Sciatic nerve (tissue), 2 donors: ENCODE data around the gene CLSTN2. TPM values are rescaled to one million over a fixed set of nuclear protein-coding genes. Genes with fewer than 3 reads are reported as not detected.
A peak's percentile ranks its signal among the peaks of the same experiment; 100 is the strongest.

ENCODE experiments used
- ATAC-seq: fragments of 200-7000 bp; cut with Tn5 transposase; one replicate; pipeline ENCODE4 v1.9.1; 2020; ENCODE audit warnings: mild to moderate bottlenecking, moderate library complexity
- DNase-seq: peaks from one replicate; pipeline ENCODE4 v3.0.0-alpha.2; 2020; ENCODE audit warnings: low spot score
- intact Hi-C: fragments of 100-400 bp; cut with DNase I; formaldehyde crosslinking; loops from one replicate; pipeline ENCODE4 v1.14.2; 2022
- total RNA-seq: library from RNA; stranded (reverse); fragmentation: NEBNext Ultra II Directional; extraction: Animal tissue kit (Norgen Biotek cat#: 25700); gene quantifications from one replicate; pipeline ENCODE4 v1.2.1, GENCODE V29; 2021
- donor health status: DM: no; HTN: no; CAD: no.
- donor health status: DM: no; HTN: no; CAD: no.

CLSTN2 gene
- total RNA-seq, 1 donor from 2014 or later, result 5.1 TPM

DNA sequence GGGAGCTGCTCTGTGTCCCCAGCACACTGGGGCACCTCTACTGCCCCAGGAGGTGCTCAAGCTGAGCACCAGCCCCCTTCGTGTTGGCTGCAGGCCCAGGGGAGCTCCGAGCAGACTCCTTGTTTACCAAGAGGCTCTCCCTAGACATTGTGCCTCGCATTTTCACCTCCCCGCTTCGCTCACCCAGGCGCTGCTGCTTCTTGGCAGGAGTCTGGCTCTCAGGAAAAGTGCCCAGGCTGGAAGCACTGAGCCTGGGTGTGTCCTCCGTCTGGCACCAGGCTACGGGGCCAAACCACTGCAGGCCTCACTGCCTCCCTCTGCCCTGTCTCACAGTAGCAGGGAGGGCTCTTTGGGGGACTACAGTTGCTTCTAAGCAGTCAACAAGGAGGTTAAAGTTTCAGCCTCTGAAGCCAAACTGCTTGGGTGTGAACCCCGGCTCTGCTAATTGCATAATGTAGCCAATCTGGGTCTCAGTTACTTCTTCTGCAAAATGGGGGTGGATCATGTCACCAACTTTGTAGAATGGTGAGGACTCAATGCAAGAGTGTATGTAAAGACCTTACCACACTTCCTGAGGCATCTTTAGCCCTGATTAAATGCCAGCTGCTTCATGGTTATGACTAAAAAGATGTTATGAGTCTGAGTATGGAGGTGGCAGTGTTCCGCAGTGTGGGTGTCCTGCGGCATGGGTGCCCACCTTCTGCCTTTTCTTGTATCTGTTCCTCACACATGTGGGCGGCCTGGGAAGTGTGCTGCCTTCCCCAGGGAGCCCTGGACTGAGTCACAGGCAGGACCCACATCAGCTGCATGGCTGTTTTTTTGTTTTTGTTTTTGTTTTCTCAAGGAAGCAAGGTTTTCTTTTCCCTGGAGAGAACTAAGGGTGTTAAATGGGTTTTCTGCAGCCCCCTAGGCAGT is 88.9 kb downstream of the CLSTN2 start:
- peak; percentile 60 for ATAC-seq
- no peak for DNase-seq
- intact Hi-C loops, result no loop called here

DNA sequence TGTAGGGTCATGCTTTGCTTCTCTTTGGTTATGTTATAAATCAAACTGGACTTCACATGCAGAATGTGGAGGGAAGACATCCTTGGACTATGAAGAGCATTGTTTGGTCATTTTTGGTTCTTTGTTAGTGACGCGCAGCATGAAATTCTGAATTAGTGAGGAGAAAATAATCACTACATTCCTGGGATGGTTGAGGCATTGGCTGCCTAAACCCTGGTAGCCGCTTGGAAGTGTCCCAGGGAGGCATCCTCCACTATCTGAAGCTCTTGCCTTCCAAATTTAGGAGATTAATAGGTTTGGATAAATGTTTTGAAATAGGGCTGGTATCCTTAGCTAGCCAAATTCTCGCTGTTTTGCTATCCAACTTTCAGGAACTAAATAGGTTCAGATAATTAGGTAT is 96.2 kb downstream of the CLSTN2 start:
- intact Hi-C loops, result no loop called here
- no peak for ATAC-seq
- DNase-seq, result no peak

DNA sequence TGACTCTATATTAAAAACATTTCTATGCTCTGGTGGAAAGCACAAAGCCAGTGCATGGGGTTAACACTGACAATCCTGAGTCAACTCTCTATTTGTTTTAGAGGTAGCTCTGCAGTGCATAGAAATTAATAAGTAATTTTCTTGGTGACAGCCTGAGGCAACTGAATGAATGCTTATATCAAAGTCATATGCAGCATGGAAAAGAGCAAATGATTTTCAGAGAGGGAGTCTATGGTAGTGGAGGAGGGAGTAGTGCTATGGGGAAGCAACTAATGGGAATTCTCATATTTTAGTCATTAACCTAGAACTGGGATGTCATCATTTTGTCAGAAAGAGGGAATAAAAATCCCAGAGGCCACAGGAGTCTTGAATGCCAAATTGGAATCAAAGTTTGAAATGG is 99.1 kb downstream of the CLSTN2 start:
- ATAC-seq, result no peak
- intact Hi-C loops, result no loop called here
- no peak for DNase-seq

DNA sequence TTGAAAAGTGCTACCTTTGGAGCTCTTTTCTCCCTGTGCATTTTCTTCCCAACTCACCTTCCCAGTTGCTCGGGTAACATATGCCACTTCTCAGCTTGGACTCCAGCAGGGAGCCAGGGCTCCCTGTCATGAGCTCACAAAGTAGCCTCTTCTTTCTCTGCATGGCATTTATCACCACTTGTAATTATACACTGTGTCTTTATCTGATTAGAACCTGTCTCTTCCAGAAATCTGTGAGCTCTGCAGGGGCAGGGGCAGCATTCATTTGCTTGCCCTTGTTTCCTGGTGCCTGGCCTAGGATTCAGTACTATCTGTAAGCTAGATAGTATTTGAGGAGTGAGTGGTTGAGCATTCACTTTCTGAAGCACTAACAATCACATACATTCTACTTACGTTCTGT is 100.9 kb downstream of the CLSTN2 start:
- intact Hi-C loops, result no loop called here
- ATAC-seq (no peak), DNase-seq (no peak)

DNA sequence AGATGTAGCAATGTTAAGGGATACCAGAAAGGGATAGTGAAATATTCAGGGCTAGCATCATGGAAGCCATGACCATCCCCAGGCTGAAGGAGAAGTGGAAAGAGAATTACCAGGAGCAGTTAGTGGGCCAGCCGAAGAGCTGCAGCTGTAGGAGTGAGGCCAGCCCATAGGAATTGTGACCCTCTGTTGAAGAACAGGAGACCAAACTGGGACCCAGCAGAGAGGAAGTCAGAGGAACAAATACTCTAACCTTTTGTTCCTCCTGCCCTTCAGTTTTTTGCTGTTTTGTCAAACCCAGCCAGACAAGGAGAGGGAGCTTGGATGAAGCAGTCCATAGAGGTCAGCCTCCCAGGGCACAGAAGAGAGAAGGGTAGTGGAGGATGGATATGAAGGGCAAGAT is 115.4 kb downstream of the CLSTN2 start:
- intact Hi-C loops, result no loop called here
- ATAC-seq, result no peak
- DNase-seq, result no peak

DNA sequence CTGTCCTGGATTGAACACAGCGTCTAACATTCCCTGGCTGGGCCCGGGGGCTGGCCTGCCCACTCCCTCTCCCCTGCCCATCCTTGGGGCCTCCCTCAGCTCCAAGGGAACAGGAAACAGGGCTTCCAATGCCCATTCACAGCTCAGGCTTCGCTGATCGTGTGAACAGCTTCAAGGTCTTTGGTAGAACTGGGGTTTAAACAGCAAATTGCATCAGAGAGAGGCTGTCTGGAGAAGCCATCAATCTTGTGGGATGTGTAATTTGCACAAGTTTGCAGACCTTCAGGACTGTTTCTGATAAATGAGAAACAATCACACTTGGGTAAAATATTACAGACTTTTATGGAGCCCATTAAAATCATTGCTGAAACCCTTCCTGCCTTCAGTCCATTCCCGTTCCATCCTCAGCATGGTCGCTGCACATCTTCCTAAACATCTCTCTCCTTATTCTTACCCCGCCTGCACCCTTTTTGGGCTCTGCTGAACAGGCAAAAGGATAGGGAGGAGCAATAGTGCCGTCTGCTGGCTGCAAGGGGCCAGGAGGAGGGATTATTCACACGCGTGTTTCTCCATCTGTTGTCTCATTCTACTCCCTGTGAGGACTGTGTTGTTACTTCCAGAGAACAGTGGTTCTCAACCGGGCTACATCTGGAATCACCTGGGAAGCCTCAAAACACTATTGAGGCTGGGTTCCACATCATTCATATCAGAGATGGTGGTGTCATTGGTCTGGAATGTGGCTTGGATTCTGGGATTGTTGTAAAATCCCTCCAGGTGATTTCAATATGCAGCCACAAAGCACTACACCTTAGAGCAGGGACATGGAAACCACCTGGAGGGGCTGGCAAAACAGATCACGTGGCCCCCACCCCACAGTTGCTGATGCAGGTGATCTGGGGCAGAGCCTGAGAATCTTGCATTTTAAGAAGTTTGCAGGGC is 116.3 kb downstream of the CLSTN2 start:
- intact Hi-C loops, result no loop called here
- DNase-seq (no peak), ATAC-seq (peak; percentile 20)

DNA sequence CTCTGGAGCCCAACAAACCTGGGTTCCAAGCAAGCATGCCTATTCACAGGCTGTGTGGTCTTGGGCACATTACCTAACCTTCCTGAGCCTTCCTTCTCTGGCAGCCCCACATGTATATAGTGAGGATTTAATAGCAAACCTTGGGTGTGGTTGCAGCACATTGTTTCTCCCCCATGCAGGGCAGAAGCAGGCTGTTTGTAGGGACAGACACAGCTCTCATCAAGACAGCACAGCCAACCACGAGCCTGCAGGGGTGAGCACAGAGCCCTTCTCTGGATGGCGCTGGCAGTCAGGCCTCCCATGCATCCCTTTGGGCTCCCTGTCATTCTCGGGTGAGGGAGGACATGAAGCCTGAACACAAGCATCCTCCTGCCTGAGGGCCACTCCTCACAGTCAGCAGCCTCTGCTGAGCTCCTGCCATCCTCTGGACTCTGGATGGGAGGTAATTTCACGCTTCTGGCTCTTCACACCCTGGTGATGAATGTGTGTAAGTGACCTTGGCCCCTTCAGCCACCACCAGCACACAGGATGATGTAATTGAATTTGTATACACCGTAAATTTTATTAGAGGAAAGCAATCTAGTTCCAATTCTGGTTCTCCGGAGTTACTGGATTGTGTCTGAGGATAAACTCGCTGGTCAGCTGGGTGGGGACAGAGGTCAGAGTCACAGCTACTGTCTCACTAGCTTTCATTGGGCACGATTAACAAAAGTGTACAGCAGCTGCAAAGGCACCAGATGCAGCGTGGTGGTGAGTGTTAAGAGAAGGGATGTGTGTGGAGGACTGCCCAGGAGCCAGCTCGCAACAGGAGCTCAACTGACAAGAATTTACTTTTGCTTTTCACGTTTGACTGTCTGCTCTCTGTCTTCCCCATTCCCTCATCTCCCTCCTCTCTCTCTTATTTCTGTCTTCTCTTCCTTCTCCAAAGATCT is 118.1 kb downstream of the CLSTN2 start:
- ATAC-seq (peak; percentile 26), DNase-seq (no peak)
- intact Hi-C loops, result no loop called here

DNA sequence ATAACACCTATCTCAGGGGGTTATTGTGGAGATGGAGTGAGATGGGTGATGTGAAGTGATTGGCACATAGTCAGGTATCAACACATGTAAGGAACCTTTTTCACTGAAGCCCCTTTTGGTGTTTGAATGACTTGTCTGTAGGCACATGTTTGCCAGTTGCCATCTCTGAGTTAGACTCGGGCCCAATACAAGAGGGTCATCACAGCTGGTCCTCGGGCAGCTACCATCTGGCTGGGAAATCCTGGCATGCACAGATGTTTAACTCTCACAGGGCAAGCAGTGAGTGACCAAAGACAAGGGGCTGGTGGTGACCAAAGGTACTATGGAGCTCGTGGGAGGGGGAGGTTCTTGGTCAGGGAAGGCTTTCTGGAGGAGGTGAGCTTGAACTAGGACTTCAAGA is 118.8 kb downstream of the CLSTN2 start:
- DNase-seq (no peak), ATAC-seq (no peak)
- intact Hi-C loops, result no loop called here

DNA sequence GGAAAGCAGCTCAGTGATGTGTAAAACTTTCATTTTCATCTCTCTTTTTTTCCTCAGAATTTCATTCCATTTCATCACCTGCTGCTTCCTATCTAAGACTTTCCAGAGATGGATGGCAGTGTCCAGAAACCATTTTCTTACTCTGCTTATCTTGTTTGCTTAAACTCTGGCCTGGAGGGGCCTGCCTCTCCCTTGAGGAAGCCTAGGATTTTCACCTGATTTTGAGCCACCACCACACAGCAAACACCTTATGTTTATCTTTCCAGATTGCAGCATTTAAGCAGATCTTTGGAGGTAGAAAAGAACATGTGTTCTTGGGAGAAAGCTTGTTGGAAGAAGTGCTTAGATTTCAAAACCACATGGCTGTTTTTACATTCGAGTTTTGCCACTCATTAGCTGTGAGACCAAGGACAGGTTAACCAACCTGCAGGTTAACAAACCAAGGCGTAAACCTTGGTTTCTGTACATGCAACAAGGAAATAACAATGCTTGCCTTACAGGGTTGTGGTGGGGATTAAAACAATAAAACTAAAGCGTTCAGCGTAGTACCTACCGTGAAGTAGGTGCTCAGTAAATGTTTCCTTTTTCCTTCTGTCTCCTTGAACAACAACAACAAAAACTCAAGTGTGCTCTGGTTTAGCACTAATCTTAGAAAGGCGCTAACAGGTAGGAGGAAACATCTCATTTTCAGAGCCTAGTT is 120.3 kb downstream of the CLSTN2 start:
- ATAC-seq (no peak), DNase-seq (no peak)
- intact Hi-C loops, result no loop called here

DNA sequence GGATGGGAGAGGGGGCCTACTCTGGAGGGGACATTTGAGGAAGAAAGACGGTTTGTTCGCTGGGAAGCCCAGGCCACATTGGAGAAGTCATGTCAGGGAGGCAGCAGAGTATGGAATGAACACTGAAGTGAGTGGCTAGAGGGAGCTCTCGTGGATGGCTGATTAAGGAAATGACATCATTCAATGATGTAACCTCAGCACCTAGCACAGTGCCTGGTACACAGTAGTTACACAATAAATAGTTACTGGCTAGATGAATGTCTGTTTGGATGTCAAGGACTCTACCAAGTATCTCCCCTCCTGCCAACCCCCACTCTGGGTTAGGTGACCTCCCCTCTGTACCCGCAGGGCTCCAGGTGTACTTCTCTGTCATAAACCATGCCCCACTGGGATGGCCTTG is 121.1 kb downstream of the CLSTN2 start:
- intact Hi-C loops, result no loop called here
- DNase-seq, result no peak
- ATAC-seq, result no peak

DNA sequence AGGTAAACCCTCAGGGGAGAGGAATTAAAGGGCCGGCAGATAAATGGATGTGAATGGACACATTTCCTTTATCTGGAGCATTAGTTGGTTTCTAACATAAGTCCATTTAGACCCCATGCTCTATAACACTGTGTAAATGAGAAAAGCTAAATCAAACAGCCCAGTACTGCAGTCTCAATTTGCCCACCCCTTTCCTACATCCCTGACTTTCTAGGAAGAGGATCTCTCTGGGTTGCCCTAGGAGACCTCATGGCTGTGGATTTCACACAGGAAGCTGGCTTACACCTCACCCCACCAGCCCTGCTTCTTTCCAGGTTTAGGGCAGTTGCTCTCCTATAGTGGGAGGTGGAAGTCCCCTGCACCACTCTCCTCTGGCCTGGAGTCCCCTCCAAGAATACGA is 126.2 kb downstream of the CLSTN2 start:
- ATAC-seq (no peak), DNase-seq (no peak)
- intact Hi-C loops, result no loop called here

DNA sequence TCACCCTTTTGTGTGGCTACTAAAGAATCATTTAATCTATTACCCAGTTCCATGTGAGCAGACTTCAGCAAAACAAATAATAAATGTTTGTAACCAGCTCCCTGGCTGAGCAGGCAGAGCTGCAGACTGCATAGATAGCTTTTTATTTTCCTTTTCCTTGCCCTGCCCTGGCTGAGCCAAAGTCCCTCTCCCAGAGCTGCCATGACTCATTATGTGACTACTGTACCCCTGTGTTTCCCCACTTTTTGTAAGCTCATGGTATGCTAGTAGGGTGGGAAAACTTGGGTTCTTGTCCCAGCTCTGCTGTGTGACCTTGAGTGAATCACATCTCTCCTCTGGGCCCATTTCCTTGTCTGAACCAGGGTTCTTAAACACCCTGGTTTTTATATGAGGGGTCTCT is 127.5 kb downstream of the CLSTN2 start:
- ATAC-seq (no peak), DNase-seq (no peak)
- intact Hi-C loops, result no loop called here

DNA sequence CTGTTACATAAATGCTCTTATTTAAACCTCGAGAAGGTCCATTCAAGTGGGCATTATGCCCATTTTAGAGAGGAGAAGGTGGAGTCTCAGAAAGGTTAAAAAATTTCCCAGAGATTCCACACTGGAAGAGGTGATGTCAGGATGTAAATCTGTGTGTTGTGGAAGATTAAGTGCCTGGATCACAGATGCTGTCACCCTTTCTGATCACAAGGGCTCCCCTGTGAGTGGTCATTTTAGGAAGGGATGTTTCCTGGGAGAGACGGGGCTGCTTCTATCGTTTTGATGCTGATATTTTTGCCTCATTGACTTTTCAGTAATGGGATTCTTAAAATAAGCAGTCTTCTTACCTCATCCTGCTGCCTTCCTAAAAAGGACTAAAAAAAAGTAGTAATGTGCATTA is 132.5 kb downstream of the CLSTN2 start:
- DNase-seq (no peak), ATAC-seq (no peak)
- intact Hi-C loops, result no loop called here

DNA sequence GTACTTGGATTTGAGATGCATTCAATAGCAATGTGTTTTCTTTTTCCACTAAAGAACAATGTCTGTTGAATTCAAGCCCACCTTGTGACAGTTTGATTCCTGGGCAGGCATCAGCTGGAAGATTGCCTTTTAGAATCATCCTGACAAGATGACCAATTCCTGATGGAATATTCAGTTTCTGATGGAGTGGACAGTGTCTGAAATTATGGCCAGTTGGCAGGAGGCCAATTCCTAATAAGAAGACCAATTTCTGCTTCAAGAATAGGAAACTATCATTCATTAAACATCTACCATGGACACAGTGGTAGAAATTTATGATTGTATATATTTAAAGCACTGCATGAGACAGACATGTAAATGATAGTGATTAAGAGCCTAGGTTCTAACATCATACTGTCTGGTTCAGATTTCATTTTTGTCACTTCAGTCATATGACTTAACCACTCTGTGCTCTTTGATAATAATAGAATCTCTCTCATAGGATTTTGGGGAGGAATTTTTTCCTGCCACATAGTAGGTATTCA is 133.6 kb downstream of the CLSTN2 start:
- DNase-seq, result no peak
- no peak for ATAC-seq
- intact Hi-C loops, result no loop called here

DNA sequence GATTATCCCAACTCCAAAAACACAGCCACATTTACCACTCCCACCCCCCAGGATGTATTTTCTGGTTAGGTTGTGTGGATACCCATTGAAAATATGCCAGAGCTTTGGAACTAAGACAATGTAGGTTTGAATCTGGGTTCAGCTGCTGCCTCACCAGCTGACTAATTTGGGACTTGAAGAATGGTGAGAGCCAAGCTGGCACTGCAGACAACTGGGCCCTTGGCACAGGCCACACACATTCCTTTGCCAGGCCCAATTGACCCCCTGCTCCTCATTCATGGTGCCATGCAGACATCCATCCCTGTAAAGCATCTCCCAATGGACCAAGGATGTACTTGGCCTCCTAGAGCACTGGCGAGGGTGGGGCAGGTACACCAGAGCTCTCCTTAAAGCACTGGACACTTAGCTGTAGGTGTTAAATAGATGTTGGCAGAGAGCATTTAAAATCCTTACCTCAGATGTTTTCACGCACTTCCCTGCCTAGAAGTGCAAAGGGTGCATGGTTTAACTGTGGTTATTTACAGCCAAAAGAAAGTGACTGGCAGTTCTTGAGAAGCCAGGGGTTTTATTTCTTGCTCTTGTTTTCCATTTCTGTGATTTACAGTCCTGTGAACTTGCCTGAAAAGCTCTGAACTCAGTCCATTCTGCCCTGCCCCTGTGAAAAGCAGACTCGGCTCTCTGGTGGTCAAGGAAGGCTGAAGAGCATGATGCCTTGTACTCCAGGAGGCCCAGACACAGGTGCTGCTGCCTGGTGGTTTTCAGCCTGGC is 138.5 kb downstream of the CLSTN2 start:
- DNase-seq (no peak), ATAC-seq (no peak)
- intact Hi-C loops, result no loop called here

DNA sequence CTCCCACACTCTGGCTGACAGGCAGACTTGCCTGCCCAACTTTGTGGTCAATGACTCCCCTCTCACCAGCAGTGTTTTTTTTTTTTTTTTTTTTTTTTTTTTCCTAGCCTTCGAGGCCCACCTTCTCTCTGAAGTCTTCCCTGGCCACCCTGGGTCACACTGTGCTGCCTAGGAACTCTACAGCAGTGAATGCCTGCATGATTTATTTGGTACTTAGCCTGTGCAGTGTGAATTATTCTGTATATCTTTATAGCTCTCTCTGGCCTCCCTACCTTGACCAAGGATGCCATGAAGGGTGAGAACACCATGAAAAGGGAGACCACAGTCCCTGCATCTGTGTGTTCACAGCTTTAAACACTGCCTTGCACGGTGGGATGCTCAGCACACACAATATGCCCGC is 141.6 kb downstream of the CLSTN2 start:
- no peak for ATAC-seq
- DNase-seq, result no peak
- intact Hi-C loops, result no loop called here

DNA sequence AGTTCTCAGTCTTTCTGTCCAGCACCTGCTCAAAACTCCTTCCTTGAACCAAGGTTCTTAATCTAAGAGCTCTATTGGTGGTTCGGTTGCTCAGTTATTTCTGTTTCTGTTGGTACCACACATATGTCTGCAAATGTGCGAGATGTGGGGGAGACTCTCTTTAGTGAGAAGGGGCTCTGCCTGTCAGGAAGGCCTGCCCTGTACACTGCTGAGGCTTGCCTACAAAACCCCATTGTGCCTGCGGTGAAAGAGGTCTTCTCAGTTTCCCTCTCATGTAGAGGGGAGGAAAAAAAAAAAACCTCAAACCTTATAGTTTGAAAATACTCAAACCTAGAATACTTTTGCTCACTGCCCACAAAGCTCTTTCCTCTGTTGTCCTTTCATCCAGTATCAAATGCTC is 142.4 kb downstream of the CLSTN2 start:
- no peak for DNase-seq
- intact Hi-C loops, result no loop called here
- no peak for ATAC-seq

DNA sequence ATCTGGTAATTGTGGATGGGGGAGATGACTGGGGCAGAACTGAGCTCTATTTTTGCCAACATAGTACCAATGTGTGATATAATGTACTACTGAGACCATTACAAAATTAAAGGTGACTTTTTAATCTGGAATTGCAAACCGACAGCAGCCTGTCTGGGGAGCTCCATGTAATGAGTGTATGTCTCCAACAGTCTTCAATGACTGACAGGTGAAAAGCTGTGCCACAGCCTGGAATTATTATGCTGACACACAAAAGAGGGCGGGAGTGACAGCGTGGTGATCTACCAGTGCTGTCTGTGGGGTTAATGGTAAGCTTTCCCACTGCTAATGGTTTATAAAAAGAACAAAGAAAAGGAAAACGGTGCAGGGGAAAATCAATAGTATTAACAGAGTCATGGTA is 143.4 kb downstream of the CLSTN2 start:
- DNase-seq (no peak), ATAC-seq (no peak)
- intact Hi-C loops, result no loop called here
